ENCODE results near the gene ZSCAN29.

- TF ChIP-seq POLR2A (IDR thresholded peaks at IDR 0.05), result no peak
- TF ChIP-seq CTCF (IDR thresholded peaks at IDR 0.05), result no peak
These were observed 9.4 kb downstream of the ZSCAN29 start for GRCh38 chr15:43361313-43361903.
